ENCODE results near the gene ORC6.

DNA sequence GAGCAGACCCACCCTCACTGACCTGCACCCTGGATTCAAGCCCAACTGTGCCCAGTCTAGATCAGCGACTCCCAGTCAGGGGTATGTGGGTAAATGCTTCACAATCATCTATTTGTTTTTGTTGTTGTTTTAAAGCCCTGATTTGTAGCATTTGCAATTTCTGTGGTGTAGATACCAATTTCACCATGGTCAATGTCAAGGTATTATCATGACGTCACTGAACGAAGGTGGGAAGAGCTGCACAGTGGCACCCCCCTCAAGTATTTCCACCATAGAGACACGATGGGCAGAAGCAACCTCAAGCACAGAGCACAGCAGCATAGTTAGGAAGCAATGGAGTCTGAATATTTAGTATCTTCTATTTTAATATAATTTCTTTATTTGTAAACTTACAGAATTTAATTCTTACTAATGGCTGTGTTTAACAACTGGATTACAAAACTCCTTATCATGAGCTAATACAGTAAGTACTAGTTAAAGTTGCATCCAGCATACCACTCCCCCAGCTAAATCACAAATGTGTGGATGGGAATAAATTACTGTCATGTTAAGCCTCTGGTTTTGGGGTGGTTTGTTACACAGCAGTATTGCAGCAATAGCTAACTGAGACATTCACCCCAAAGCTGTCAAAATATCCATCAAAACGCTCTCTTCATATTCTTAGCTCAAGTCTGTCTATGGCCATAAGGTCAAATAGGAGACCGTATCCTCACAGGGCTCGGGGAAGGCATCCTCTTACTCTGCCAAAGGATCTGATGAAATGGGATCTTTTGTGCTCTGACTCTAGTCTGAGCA, 25.5 kb downstream of the ORC6 start:
- TF ChIP-seq, protein P1, sequence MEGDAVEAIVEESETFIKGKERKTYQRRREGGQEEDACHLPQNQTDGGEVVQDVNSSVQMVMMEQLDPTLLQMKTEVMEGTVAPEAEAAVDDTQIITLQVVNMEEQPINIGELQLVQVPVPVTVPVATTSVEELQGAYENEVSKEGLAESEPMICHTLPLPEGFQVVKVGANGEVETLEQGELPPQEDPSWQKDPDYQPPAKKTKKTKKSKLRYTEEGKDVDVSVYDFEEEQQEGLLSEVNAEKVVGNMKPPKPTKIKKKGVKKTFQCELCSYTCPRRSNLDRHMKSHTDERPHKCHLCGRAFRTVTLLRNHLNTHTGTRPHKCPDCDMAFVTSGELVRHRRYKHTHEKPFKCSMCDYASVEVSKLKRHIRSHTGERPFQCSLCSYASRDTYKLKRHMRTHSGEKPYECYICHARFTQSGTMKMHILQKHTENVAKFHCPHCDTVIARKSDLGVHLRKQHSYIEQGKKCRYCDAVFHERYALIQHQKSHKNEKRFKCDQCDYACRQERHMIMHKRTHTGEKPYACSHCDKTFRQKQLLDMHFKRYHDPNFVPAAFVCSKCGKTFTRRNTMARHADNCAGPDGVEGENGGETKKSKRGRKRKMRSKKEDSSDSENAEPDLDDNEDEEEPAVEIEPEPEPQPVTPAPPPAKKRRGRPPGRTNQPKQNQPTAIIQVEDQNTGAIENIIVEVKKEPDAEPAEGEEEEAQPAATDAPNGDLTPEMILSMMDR (conservative IDR thresholded peaks at IDR 0.05): no peak
- no peak for TF ChIP-seq EZH2 (IDR thresholded peaks at IDR 0.05; ENCODE audit: low read depth)
